HepG2 (cell line): ENCODE measurements around the gene ZFP69B. TPM values are rescaled to one million over a fixed set of nuclear protein-coding genes. Genes with fewer than 3 reads are reported as not detected.
A peak's percentile ranks its signal among the peaks of the same experiment; 100 is the strongest.

Experiments
- GATA4 ChIP-seq: sonication (generic); IDR thresholded peaks from 2 replicates; pipeline ENCODE4 v1.6.1; 2016; ENCODE audit warnings: antibody characterized with exemption, low read depth, borderline replicate concordance
- HDAC2 ChIP-seq: sonication (generic); formaldehyde crosslinking; IDR thresholded peaks from 2 replicates; pipeline ENCODE4 v1.4.0; 2020; ENCODE audit warnings: missing genetic modification reagents
- HOXD1 ChIP-seq: sonication (generic); formaldehyde crosslinking; IDR thresholded peaks from 2 replicates; pipeline ENCODE4 v1.5.0; 2020; ENCODE audit warnings: missing genetic modification reagents
- MEIS1 ChIP-seq: sonication (generic); formaldehyde crosslinking; IDR thresholded peaks from 2 replicates; pipeline ENCODE4 v1.9.0; 2021; ENCODE audit warnings: mild to moderate bottlenecking, missing genetic modification reagents, moderate library complexity, borderline replicate concordance
- MYC ChIP-seq: sonication (generic); formaldehyde crosslinking; IDR thresholded peaks from 2 replicates; pipeline ENCODE4 v1.9.0; 2021; ENCODE audit warnings: missing genetic modification reagents, borderline replicate concordance
- NCOA2 ChIP-seq: sonication (generic); formaldehyde crosslinking; IDR thresholded peaks from 2 replicates; pipeline ENCODE4 v1.8.0; 2022; ENCODE audit warnings: inconsistent platforms
- PAF1 ChIP-seq: IDR thresholded peaks from 2 replicates; pipeline ENCODE4 v1.6.1; 2016; ENCODE audit warnings: missing genetic modification reagents, missing compliant biosample characterization
- RXRB ChIP-seq: IDR thresholded peaks from 2 replicates; pipeline ENCODE4 v1.6.1; 2016; ENCODE audit warnings: borderline replicate concordance, missing genetic modification reagents, missing compliant biosample characterization
- SKI ChIP-seq: fragments of 450-650 bp; IDR thresholded peaks from one replicate; pipeline ENCODE4 v1.6.1; 2018; ENCODE audit warnings: mild to moderate bottlenecking; ENCODE audit not compliant: partially characterized antibody
- ZBTB3 ChIP-seq: sonication (generic); formaldehyde crosslinking; IDR thresholded peaks from 2 replicates; pipeline ENCODE4 v1.4.0; 2020; ENCODE audit warnings: low read depth, mild to moderate bottlenecking, moderate library complexity, missing genetic modification reagents, borderline replicate concordance
- ZBTB8A ChIP-seq: sonication (generic); formaldehyde crosslinking; IDR thresholded peaks from 2 replicates; pipeline ENCODE4 v1.4.0; 2020; ENCODE audit warnings: mild to moderate bottlenecking, low read depth, missing genetic modification reagents, borderline replicate concordance
- ZFP36 ChIP-seq: fragments of 150-350 bp; IDR thresholded peaks from 2 replicates; pipeline ENCODE4 v1.6.1; 2018; ENCODE audit warnings: borderline replicate concordance, low read length, low read depth; ENCODE audit not compliant: partially characterized antibody
- ZNF337 ChIP-seq: sonication (generic); formaldehyde crosslinking; IDR thresholded peaks from 2 replicates; pipeline ENCODE4 v1.5.1; 2020; ENCODE audit warnings: missing genetic modification reagents, low read depth, mild to moderate bottlenecking, borderline replicate concordance
- ZNF484 ChIP-seq: sonication (generic); formaldehyde crosslinking; IDR thresholded peaks from 2 replicates; pipeline ENCODE4 v1.5.1; 2020; ENCODE audit warnings: mild to moderate bottlenecking, low read depth, missing genetic modification reagents, borderline replicate concordance
- ZNF792 ChIP-seq: IDR thresholded peaks from 2 replicates; pipeline ENCODE4 v1.6.1; 2016
- polyA plus RNA-seq, 8 experiments: library from polyadenylated mRNA; depleted of rRNA in 3 of 8; stranded (reverse) in 7 of 8; unstranded in 1 of 8; fragments of >200 nt; fragmentation: Illumina TruSeq in 4 of 8; extraction: Trizol in 4 of 8; gene quantifications; 2 replicates each; pipeline versions ENCODE4 v1.2.1 to v1.2.3, GENCODE V29; 2011 to 2016; ENCODE audit warnings: low read depth in 4 of 8, missing spikeins in 1 of 8, mixed read lengths in 1 of 8; ENCODE audit not compliant: insufficient read depth in 1 of 8
- total RNA-seq, 5 experiments: library from RNA; depleted of rRNA; stranded (reverse); fragments of >200 nt; fragmentation: Illumina TruSeq; extraction: Trizol; gene quantifications; 2 replicates each; pipeline ENCODE4 v1.2.3, GENCODE V29; 2016; ENCODE audit warnings: low read depth in 1 of 5
- TF ChIP-seq, protein P1 (sequence below): sonication (generic); formaldehyde crosslinking; IDR thresholded peaks from 2 replicates; pipeline ENCODE4 v1.5.0; 2020; ENCODE audit warnings: mild to moderate bottlenecking, missing genetic modification reagents
- TF ChIP-seq, protein P2 (sequence below): sonication (generic); formaldehyde crosslinking; IDR thresholded peaks from 2 replicates; pipeline ENCODE4 v1.4.0; 2020; ENCODE audit warnings: missing genetic modification reagents
- TF ChIP-seq, protein P3 (sequence below): sonication (generic); formaldehyde crosslinking; IDR thresholded peaks from 2 replicates; pipeline ENCODE4 v1.8.0; 2022; ENCODE audit warnings: missing genetic modification reagents, mild to moderate bottlenecking, inconsistent platforms, borderline replicate concordance

Gene ZFP69B
- total and polyA plus RNA-seq, 2 of the 13 experiments (the other 11 are each of a cell fraction or from before 2014, with no cell fraction given) = 4.6 to 7.7 TPM

DNA sequence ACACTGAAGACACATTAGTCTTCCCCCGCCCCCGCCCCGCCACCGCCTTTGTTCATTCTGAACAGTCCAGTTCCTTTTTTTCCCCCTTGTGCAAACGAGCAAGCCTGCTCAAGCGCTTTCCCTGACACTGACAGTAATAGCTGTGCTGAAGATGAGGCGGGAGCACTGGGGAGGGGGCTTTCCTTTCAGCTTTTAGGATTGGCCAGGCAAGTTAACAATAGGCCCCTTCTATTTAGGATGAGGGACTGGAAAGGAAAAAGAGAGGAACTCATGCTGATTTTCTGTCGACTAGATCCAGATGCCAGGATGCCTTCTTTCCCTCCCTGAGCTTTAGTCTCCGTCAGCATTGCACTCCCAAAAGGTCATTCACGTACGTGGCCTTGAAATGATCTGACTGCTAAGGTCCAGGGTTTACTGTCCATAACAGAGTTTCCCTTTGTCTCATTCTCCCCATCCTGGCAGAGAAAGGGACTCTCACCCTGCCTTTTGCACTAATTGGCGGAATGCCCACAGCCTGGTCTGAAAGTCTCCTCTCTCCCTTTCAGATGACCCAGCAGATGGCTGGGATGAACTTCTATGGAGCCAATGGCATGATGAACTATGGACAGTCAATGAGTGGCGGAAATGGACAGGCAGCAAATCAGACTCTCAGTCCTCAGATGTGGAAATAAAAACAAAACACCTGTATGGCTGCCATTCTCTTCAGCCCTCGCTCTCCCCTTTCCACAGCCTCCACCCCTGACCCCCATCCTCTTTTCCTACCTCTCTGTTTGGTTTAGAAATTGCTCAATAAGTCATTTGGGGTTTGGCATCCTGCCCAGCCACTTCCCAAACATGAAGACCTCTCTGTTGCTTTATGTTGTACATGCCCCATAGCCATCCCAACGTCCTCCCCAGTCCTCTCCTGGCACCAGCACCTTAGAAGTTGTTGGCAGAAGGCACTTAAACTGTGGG lies 28.6 kb upstream of the ZFP69B start (continued):
- TF ChIP-seq, protein P1, sequence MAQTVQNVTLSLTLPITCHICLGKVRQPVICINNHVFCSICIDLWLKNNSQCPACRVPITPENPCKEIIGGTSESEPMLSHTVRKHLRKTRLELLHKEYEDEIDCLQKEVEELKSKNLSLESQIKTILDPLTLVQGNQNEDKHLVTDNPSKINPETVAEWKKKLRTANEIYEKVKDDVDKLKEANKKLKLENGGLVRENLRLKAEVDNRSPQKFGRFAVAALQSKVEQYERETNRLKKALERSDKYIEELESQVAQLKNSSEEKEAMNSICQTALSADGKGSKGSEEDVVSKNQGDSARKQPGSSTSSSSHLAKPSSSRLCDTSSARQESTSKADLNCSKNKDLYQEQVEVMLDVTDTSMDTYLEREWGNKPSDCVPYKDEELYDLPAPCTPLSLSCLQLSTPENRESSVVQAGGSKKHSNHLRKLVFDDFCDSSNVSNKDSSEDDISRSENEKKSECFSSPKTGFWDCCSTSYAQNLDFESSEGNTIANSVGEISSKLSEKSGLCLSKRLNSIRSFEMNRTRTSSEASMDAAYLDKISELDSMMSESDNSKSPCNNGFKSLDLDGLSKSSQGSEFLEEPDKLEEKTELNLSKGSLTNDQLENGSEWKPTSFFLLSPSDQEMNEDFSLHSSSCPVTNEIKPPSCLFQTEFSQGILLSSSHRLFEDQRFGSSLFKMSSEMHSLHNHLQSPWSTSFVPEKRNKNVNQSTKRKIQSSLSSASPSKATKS (CRISPR knock-in tag) = 0 out of 2 replicates have a peak, but pooled peaks have one; percentile 75
- TF ChIP-seq, protein P2, sequence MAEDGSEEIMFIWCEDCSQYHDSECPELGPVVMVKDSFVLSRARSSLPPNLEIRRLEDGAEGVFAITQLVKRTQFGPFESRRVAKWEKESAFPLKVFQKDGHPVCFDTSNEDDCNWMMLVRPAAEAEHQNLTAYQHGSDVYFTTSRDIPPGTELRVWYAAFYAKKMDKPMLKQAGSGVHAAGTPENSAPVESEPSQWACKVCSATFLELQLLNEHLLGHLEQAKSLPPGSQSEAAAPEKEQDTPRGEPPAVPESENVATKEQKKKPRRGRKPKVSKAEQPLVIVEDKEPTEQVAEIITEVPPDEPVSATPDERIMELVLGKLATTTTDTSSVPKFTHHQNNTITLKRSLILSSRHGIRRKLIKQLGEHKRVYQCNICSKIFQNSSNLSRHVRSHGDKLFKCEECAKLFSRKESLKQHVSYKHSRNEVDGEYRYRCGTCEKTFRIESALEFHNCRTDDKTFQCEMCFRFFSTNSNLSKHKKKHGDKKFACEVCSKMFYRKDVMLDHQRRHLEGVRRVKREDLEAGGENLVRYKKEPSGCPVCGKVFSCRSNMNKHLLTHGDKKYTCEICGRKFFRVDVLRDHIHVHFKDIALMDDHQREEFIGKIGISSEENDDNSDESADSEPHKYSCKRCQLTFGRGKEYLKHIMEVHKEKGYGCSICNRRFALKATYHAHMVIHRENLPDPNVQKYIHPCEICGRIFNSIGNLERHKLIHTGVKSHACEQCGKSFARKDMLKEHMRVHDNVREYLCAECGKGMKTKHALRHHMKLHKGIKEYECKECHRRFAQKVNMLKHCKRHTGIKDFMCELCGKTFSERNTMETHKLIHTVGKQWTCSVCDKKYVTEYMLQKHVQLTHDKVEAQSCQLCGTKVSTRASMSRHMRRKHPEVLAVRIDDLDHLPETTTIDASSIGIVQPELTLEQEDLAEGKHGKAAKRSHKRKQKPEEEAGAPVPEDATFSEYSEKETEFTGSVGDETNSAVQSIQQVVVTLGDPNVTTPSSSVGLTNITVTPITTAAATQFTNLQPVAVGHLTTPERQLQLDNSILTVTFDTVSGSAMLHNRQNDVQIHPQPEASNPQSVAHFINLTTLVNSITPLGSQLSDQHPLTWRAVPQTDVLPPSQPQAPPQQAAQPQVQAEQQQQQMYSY = peak; percentile 84
- TF ChIP-seq GATA4 (no peak), MYC (peak; percentile 36; the same call in 1 of the 2 replicates), HDAC2 (CRISPR knock-in tag) (peak; percentile 89), ZBTB8A (CRISPR knock-in tag) (no peak), ZBTB3 (0 out of 2 replicates have a peak, but pooled peaks have one; percentile 38), ZNF337 (CRISPR knock-in tag) (0 out of 2 replicates have a peak, but pooled peaks have one; percentile 60), PAF1 (0 out of 2 replicates have a peak, but pooled peaks have one; percentile 44), SKI (peak; percentile 91), MEIS1 (CRISPR knock-in tag) (0 out of 2 replicates have a peak, but pooled peaks have one; percentile 30), ZFP36 (no peak), NCOA2 (CRISPR knock-in tag) (peak; percentile 90), HOXD1 (0 out of 2 replicates have a peak, but pooled peaks have one; percentile 49), ZNF792 (CRISPR knock-in tag) (peak; percentile 50; the same call in 1 of the 2 replicates), ZNF484 (CRISPR knock-in tag) (no peak), RXRB (CRISPR knock-in tag) (peak; percentile 100)
- TF ChIP-seq, protein P3, sequence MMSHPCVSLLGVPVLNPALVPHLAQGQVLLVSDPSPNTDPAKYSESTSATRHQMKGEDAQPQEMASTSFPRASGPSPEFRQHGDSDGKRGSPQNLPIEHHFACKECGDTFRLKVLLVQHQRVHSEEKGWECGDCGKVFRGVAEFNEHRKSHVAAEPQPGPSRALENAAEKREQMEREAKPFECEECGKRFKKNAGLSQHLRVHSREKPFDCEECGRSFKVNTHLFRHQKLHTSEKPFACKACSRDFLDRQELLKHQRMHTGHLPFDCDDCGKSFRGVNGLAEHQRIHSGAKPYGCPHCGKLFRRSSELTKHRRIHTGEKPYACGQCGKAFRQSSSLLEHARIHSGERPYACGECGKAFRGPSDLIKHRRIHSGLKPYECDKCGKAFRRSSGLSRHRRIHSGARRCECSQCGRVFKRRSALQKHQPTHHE = peak; percentile 73; the same call in 1 of the 2 replicates
